Astrocyte (in vitro differentiated cells and primary cell): ENCODE results near the gene ARSA. TPM values are rescaled to one million over a fixed set of nuclear protein-coding genes. Genes with fewer than 3 reads are reported as not detected.

Source experiments
- DNase-seq: peaks from one replicate; pipeline ENCODE4 v3.0.0-alpha.2; 2010; ENCODE audit warnings: low read depth
- FAIRE-seq: peaks from 2 replicates; lab custom pipeline; 2011; peaks lifted over from hg19 to GRCh38; lab: Jason Lieb, UNC
- H2AFZ ChIP-seq: 2 replicates; pipeline ENCODE4 v1.6.0; 2012; ENCODE audit warnings: low read depth, low read length, inconsistent platforms
- H3K27ac ChIP-seq: 2 replicates; pipeline ENCODE4 v1.5.1; 2011; ENCODE audit warnings: low read depth, low read length, inconsistent platforms
- H3K27me3 ChIP-seq: 2 replicates; pipeline ENCODE4 v1.6.0; 2011; ENCODE audit warnings: low read length, inconsistent platforms; ENCODE audit not compliant: insufficient read depth
- H3K36me3 ChIP-seq: 2 replicates; pipeline ENCODE4 v1.5.1; 2011; ENCODE audit warnings: low read length, inconsistent platforms; ENCODE audit not compliant: insufficient read depth
- H3K4me1 ChIP-seq: 2 replicates; pipeline ENCODE4 v1.5.1; 2011; ENCODE audit warnings: low read length, inconsistent platforms; ENCODE audit not compliant: insufficient read depth
- H3K4me2 ChIP-seq: 2 replicates; pipeline ENCODE4 v1.6.0; 2012; ENCODE audit warnings: low read length, inconsistent platforms
- H3K4me3 ChIP-seq: 2 replicates; pipeline ENCODE4 v1.5.1; 2011; ENCODE audit warnings: low read depth, mild to moderate bottlenecking, low read length, inconsistent platforms; ENCODE audit not compliant: insufficient read depth
- H3K79me2 ChIP-seq: 2 replicates; pipeline ENCODE4 v1.6.0; 2012; ENCODE audit warnings: mild to moderate bottlenecking, low read length, inconsistent platforms; ENCODE audit not compliant: insufficient read depth
- H3K9ac ChIP-seq: 2 replicates; pipeline ENCODE4 v1.6.0; 2012; ENCODE audit warnings: mild to moderate bottlenecking, low read length, inconsistent platforms
- H3K9me3 ChIP-seq: 2 replicates; pipeline ENCODE4 v1.5.1; 2012; ENCODE audit warnings: low read depth, mild to moderate bottlenecking, low read length, inconsistent platforms; ENCODE audit not compliant: insufficient read depth
- H4K20me1 ChIP-seq: 2 replicates; pipeline ENCODE4 v1.6.0; 2012; ENCODE audit warnings: low read length, inconsistent platforms; ENCODE audit not compliant: insufficient read depth
- H3K27ac Mint-ChIP-seq: one replicate; pipeline ENCODE4 v1.8.0; 2021; ENCODE audit warnings: mild to moderate bottlenecking, mixed read lengths; ENCODE audit not compliant: unreplicated experiment
- H3K27me3 Mint-ChIP-seq: one replicate; pipeline ENCODE4 v1.8.0; 2021; ENCODE audit warnings: low read depth, mixed read lengths; ENCODE audit not compliant: unreplicated experiment
- H3K36me3 Mint-ChIP-seq: one replicate; pipeline ENCODE4 v1.8.0; 2021; ENCODE audit warnings: low read depth, mixed read lengths; ENCODE audit not compliant: unreplicated experiment
- H3K4me1 Mint-ChIP-seq: one replicate; pipeline ENCODE4 v1.8.0; 2021; ENCODE audit warnings: low read depth, mixed read lengths; ENCODE audit not compliant: unreplicated experiment
- H3K4me3 Mint-ChIP-seq: one replicate; pipeline ENCODE4 v1.8.0; 2021; ENCODE audit warnings: mild to moderate bottlenecking, moderate library complexity, mixed read lengths; ENCODE audit not compliant: unreplicated experiment
- H3K9me3 Mint-ChIP-seq: one replicate; pipeline ENCODE4 v1.8.0; 2021; ENCODE audit warnings: mild to moderate bottlenecking, mixed read lengths; ENCODE audit not compliant: unreplicated experiment
- CTCF ChIP-seq: IDR thresholded peaks from 2 replicates; pipeline ENCODE4 v1.5.1; 2011; ENCODE audit warnings: low read depth, mild to moderate bottlenecking, inconsistent platforms, low read length, moderate library complexity; ENCODE audit not compliant: insufficient read depth
- EZH2 ChIP-seq: IDR thresholded peaks from 2 replicates; pipeline ENCODE4 v1.6.1; 2012; ENCODE audit warnings: mild to moderate bottlenecking, low read length, inconsistent platforms; ENCODE audit not compliant: insufficient read depth
- total RNA-seq: library from RNA; stranded (reverse); gene quantifications from 2 replicates; pipeline ENCODE4 v1.2.1, GENCODE V29; 2021

The ARSA gene
- total RNA-seq, 1 donor from 2014 or later: 25.5 TPM

- H3K4me3 Mint-ChIP-seq: peak overlapping the region; percentile 86
- Histone ChIP-seq H3K79me2 (peaks cover 6% of the 10 kb centered on the region), H3K27ac (no peak overlapping the region), H3K9ac (no peak overlapping the region), H3K27me3 (no peaks in the 10 kb centered on the region), H3K4me3 (no peak overlapping the region), H2AFZ (no peak overlapping the region), H3K9me3 (no peaks in the 10 kb centered on the region), H3K4me2 (no peak overlapping the region), H3K4me1 (peaks cover 11% of the 10 kb centered on the region), H4K20me1 (no peaks in the 10 kb centered on the region), H3K36me3 (no peaks in the 10 kb centered on the region)
- DNase-seq (no peak), FAIRE-seq (no peak)
- no peak for TF ChIP-seq EZH2
- no peak for TF ChIP-seq CTCF
- peak overlapping the region; percentile 15 for H3K27ac Mint-ChIP-seq
- H3K27me3 Mint-ChIP-seq: peaks cover 17% of the 10 kb centered on the region
- H3K36me3 Mint-ChIP-seq: peaks cover 5% of the 10 kb centered on the region
- peaks cover 1% of the 10 kb centered on the region for H3K4me1 Mint-ChIP-seq
- H3K9me3 Mint-ChIP-seq: peaks cover 4% of the 10 kb centered on the region
These were observed 43.6 kb downstream of the ARSA start for GRCh38 chr22:50584106-50585096.

GRCh38 chr22:50583294-50583861 is 44.6 kb downstream of the ARSA start:
- FAIRE-seq: no peak
- TF ChIP-seq EZH2 (no peak), CTCF (no peak)
- no peak for DNase-seq
- Mint-ChIP-seq H3K36me3 (peaks cover 5% of the 10 kb centered on the region), H3K27me3 (peaks cover 17% of the 10 kb centered on the region), H3K27ac (peak overlapping the region; percentile 15), H3K4me3 (peak overlapping the region; percentile 86), H3K9me3 (peaks cover 1% of the 10 kb centered on the region), H3K4me1 (peaks cover 3% of the 10 kb centered on the region)
- H3K4me1 ChIP-seq: peaks cover 11% of the 10 kb centered on the region
- peak overlapping the region; percentile 81 for H3K9ac ChIP-seq
- peaks cover 6% of the 10 kb centered on the region for H3K79me2 ChIP-seq
- peak overlapping the region; percentile 78 for H2AFZ ChIP-seq
- peaks cover under 1% of the 10 kb centered on the region for H3K27me3 ChIP-seq
- no peaks in the 10 kb centered on the region for H4K20me1 ChIP-seq
- H3K4me2 ChIP-seq: peak overlapping the region; percentile 97
- no peaks in the 10 kb centered on the region for H3K36me3 ChIP-seq
- H3K9me3 ChIP-seq: no peaks in the 10 kb centered on the region
- peak overlapping the region; percentile 75 for H3K4me3 ChIP-seq
- no peak overlapping the region for H3K27ac ChIP-seq
